ENCODE measurements around the gene NECAB2. TPM values are rescaled to one million over a fixed set of nuclear protein-coding genes. Genes with fewer than 3 reads are reported as not detected.

NECAB2 gene
- total and polyA plus RNA-seq, 8 donors: 0.46 to 11.2 (median 1.7) TPM; not detected in 3

- Histone ChIP-seq H3K36me3 (peaks cover 0 to 10% (median 4%) of the 10 kb centered on the region in 4 donors), H3K4me3 (no peak overlapping the region), H3K27ac (no peak overlapping the region), H3K9me3 (no peaks in the 10 kb centered on the region), H3K4me1 (peaks cover 0 to 13% (median 3%) of the 10 kb centered on the region in 4 donors), H3K27me3 (peaks cover 0 to 56% (median 12%) of the 10 kb centered on the region in 3 donors)
- DNase-seq: peak in 1 of 2 donors; percentile 58
- TF ChIP-seq CTCF (IDR thresholded peaks at IDR 0.05) (no peak), POLR2A (IDR thresholded peaks at IDR 0.05) (no peak), EP300 (IDR thresholded peaks at IDR 0.05) (no peak), POLR2AphosphoS5 (IDR thresholded peaks at IDR 0.05) (no peak)
- WGBS, 5 donors: 27 to 49% (median 33%) methylated on average over 14 to 22 of the region's 22 CpGs
- intact Hi-C loops (cut with DNase I; ENCODE audit: low total_unique reads): loop anchor here (10.0 kb wide), 1 partner anchor 68 kb away; no protein-coding TSS in a partner anchor
These were observed 74.9 kb downstream of the NECAB2 start for GRCh38 chr16:84042879-84043485.

GRCh38 chr16:84043486-84044117, 75.6 kb downstream of the NECAB2 start:
- peak in 1 of 2 donors; percentile 23 for DNase-seq
- H3K27me3 ChIP-seq: peaks cover 0 to 56% (median 12%) of the 10 kb centered on the region in 3 donors
- H3K36me3 ChIP-seq: peaks cover 0 to 16% (median 7%) of the 10 kb centered on the region in 4 donors
- no peaks in the 10 kb centered on the region for H3K9me3 ChIP-seq
- H3K4me1 ChIP-seq: peaks cover 0 to 13% (median 5%) of the 10 kb centered on the region in 4 donors
- intact Hi-C loops (cut with DNase I; ENCODE audit: low total_unique reads): loop anchor here (10.0 kb wide), 1 partner anchor 69 kb away; no protein-coding TSS in a partner anchor
- 27 to 48% (median 31%) methylated on average over 13 to 18 of the region's 18 CpGs for WGBS, 5 donors
- H3K27ac ChIP-seq: no peak overlapping the region
- no peak overlapping the region for H3K4me3 ChIP-seq
- TF ChIP-seq POLR2AphosphoS5 (IDR thresholded peaks at IDR 0.05): no peak
- TF ChIP-seq POLR2A (IDR thresholded peaks at IDR 0.05): no peak
- TF ChIP-seq EP300 (IDR thresholded peaks at IDR 0.05): no peak
- TF ChIP-seq CTCF (IDR thresholded peaks at IDR 0.05): no peak

GRCh38 chr16:84044118-84044488, 76.1 kb downstream of the NECAB2 start:
- Histone ChIP-seq H3K36me3 (peaks cover 0 to 21% (median 12%) of the 10 kb centered on the region in 4 donors), H3K4me3 (no peak overlapping the region), H3K27me3 (peaks cover 0 to 56% (median 12%) of the 10 kb centered on the region in 3 donors), H3K9me3 (no peaks in the 10 kb centered on the region), H3K4me1 (peaks cover 0 to 18% (median 9%) of the 10 kb centered on the region in 4 donors), H3K27ac (no peak overlapping the region)
- WGBS, 5 donors: 33 to 54% (median 44%) methylated on average over 5 of the region's 5 CpGs
- TF ChIP-seq EP300 (IDR thresholded peaks at IDR 0.05) (no peak), POLR2AphosphoS5 (IDR thresholded peaks at IDR 0.05) (no peak), POLR2A (IDR thresholded peaks at IDR 0.05) (no peak), CTCF (IDR thresholded peaks at IDR 0.05) (no peak)
- intact Hi-C loops (cut with DNase I; ENCODE audit: low total_unique reads): loop anchor here (10.0 kb wide), 1 partner anchor 69 kb away; no protein-coding TSS in a partner anchor
- peak in 1 of 2 donors; percentile 40 for DNase-seq

- H3K4me1 ChIP-seq: peaks cover 0 to 18% (median 11%) of the 10 kb centered on the region in 4 donors
- no peak for TF ChIP-seq POLR2AphosphoS5 (IDR thresholded peaks at IDR 0.05)
- no peak for TF ChIP-seq EP300 (IDR thresholded peaks at IDR 0.05)
- no peak for TF ChIP-seq CTCF (IDR thresholded peaks at IDR 0.05)
- TF ChIP-seq POLR2A (IDR thresholded peaks at IDR 0.05): no peak
- H3K27ac ChIP-seq: no peak overlapping the region
- H3K9me3 ChIP-seq: no peaks in the 10 kb centered on the region
- 50 to 62% (median 58%) methylated on average over 19 to 36 of the region's 36 CpGs for WGBS, 5 donors
- peaks cover 0 to 33% (median 23%) of the 10 kb centered on the region in 4 donors for H3K36me3 ChIP-seq
- no peak overlapping the region for H3K4me3 ChIP-seq
- H3K27me3 ChIP-seq: peaks cover 0 to 50% (median 12%) of the 10 kb centered on the region in 3 donors
- intact Hi-C loops (cut with DNase I; ENCODE audit: low total_unique reads): loop anchor here (10.0 kb wide), 1 partner anchor 70 kb away; no protein-coding TSS in a partner anchor
- no peak for DNase-seq
These were observed 77.2 kb downstream of the NECAB2 start for GRCh38 chr16:84045001-84045817.

All from stomach (tissue), 9 donors.